ENCODE measurements around the gene IRX4.

Gene IRX4

DNA sequence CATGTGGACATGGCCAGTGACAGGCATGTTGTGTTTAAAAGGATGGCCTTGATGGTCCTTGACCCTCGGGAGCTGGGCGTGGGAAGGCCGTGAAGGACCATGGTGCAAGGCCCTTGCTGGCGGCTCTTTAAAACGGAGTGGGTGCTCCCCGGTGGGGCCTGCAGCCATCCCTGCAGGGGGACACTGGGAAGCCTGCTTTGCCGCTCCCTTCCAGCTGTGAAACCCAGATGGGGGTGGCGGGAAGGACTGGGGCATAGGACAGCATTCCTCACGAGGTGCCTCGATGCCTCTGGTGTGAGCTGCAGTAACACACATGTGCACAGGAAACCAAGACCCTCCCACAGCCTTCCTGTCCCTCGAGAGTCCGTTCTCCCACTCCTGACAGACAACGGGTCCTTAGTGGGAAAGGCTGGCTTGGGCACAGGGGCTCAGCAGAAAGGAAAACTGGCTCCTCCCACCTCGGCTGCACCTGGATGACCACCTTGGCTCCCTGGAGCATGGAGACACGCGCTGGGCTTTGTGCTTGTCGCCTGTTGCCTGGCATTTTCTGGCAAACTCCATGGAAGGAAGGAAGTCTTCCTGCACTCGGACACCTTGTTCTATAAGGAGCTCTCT is 30.3 kb upstream of the IRX4 start:
- no peak for DNase-seq

- no peak for DNase-seq
Observed at GRCh38 chr5:1911773-1912235, 29.1 kb upstream of the IRX4 start.

- DNase-seq = no peak
Observed at GRCh38 chr5:1910861-1911772, 28.4 kb upstream of the IRX4 start.

- DNase-seq = no peak
Observed at GRCh38 chr5:1910081-1910760, 27.5 kb upstream of the IRX4 start.

- no peak for DNase-seq
Observed at GRCh38 chr5:1909346-1909985, 26.7 kb upstream of the IRX4 start.

- DNase-seq = no peak
Observed at GRCh38 chr5:1908931-1909330, 26.2 kb upstream of the IRX4 start.

- DNase-seq = no peak
Observed at GRCh38 chr5:1907616-1908015, 24.9 kb upstream of the IRX4 start.

DNA sequence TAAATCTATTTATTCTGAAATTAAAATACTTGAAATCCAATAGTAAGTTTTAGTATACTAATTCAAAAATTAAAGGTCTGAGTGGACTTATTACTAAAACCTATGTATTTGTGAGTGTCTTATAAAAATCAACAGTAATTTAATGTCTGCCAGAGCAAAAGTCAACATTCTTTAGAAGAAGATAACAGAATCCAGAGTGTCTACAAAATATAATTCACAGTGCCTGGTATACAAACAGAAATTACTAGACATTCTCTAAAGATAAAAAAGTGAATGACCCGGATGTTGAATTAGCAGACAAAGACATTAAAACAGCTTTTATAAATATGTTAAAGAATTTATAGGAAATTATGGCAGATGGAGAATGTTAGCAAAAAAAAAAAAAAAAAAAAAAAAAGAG is 22.4 kb upstream of the IRX4 start:
- DNase-seq = no peak

- no peak for DNase-seq
Observed at GRCh38 chr5:1901983-1902382, 19.3 kb upstream of the IRX4 start.

- DNase-seq = no peak
Observed at GRCh38 chr5:1901061-1901460, 18.3 kb upstream of the IRX4 start.

GRCh38 chr5:1899201-1899600 is 16.5 kb upstream of the IRX4 start:
- DNase-seq = no peak

DNA sequence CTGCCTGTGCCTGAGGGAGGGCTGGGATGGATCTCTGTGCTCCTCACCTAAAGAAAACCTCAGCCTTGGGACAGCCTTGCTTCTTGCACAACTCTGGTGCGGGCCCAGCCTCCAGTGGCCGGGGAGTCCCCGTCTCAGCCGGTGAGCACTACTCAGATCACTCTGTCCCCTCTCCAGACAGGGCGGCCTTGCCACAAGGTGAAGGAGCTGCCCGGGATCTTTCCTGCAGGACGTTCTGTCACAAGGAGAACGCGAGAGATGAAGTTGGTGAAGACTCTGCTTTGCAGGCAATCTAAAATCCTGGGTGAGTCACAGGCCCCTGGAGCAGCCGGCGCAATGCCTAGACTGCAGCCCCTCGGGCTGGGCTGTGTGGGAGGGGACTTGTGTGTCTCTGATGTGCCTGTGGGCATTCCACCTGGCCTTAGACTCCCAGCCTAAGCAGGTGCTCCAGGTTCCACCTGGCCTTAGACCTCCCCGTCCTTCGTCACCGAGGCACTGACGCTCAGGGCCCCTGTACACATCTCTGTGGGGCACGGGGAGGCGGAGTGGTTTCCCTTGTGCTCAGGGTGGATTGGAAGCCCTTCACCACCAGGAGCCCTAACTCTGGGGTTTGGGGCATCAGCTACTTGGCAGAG is 15.2 kb upstream of the IRX4 start:
- no peak for DNase-seq

DNA sequence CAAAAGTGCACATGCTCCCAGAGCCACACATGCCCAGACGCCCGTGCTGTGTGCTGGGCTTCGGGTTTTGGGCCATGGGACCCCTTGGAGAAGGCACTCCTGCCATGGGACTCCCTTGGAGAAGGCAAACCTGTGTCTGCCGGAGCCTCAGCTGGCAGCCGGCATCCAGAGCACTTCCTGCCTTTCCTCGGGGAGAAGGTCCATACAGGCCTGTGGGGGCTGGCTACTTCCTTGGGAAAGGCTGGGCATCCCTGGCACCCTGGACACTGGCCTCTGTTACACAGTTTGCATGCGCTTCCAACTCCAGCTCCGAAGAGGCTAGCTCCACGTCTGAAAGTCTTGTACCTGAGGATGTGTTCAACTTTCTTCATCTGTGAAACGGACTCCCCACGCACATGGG is 14.7 kb upstream of the IRX4 start:
- no peak for DNase-seq

- DNase-seq = no peak
Observed at GRCh38 chr5:1896602-1897376, 14.1 kb upstream of the IRX4 start.

DNA sequence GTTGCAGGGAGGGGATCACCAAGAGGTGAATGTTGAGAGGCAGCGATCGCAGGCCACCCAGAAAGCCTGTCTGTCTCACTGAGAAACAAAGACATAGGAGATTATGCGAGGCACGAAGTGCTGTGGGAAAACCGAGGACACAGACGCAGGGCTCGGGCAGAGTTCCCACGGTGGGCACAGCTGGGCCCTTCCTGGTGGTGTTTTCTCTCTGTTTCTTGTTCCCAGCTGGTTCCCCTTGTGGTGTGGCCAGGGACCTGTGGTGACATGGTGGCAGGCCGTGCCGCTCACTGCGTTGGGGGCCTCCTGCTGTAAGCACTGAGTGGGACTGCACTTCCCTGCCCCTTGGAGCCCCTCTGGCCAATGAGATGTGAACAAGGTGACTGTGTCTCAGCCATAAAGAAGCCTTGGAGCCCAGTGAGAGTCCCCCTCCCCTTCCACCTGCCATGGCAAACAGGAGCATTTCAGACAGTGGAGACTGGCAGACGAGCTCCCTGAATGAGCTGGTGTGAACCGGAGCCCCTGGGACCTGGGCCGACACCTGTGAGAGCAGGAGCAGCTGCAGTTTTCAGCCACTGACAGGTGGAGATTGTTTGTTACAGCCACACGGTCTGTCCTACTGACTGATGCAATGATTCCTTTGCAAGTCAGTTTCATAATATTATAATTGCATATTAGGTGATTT is 13.2 kb upstream of the IRX4 start:
- no peak for DNase-seq

GRCh38 chr5:1894243-1894642 is 11.5 kb upstream of the IRX4 start:
- no peak for DNase-seq

DNA sequence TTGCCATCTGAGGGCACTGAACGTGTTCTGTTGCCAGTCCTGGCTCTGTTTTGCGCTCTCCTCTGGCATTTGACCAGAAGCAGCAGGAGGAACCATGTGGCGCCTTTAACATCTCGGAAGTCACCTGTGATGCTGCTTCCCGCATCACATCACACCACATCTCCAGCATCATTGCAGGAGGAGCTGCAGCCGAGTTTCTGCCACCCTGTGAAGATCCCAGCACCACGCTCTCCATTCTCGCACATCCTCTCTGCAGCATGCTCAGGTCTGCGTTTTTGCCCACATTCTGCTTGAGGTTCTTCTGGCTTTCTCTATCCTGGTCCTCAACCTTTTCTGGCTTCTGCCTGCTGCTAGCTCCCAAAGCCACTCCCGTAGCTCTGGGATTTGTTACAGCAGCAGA is 11.0 kb upstream of the IRX4 start:
- DNase-seq = no peak

- no peak for DNase-seq
Observed at GRCh38 chr5:1892685-1893445, 10.1 kb upstream of the IRX4 start.

DNA sequence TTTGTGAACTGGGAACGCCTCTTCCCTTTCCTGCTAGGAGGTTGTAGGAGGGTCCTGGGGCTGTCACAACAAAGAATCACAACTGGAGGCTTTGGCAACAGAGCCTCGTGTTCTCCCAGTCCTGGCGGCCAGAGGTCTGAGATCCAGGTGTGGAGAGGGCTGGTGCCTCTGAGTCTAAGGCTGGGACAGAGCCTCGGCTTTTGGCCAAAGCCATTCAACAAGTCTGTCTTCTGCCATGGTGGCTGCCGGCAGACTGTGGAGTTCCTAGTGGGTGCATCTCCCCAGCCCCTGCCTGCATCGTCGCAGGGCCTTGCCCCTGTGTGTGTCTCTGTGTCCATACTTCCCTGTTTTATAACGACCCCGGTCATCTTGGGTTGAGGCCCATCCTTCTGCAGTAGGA is 9.5 kb upstream of the IRX4 start:
- no peak for DNase-seq

DNA sequence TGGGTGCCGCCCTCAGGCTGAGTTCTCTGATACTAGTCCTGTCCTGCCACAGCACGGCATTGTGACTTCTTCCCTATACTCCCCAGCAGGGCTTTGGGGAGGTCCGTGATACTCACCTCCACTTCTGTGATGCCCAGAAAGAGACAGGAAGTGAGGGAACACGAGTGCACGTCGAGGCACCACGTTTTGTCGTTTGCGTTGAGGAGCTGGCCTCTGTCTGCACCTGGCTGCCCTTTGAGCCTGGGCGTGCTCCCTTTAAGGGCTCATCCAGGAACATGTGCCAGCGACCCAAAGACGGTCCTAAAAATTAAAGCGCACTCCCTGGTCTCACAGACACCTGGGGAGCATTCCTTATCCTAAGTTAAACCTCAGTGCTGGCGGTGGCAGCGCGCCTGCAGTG is 8.7 kb upstream of the IRX4 start:
- DNase-seq = no peak

DNA sequence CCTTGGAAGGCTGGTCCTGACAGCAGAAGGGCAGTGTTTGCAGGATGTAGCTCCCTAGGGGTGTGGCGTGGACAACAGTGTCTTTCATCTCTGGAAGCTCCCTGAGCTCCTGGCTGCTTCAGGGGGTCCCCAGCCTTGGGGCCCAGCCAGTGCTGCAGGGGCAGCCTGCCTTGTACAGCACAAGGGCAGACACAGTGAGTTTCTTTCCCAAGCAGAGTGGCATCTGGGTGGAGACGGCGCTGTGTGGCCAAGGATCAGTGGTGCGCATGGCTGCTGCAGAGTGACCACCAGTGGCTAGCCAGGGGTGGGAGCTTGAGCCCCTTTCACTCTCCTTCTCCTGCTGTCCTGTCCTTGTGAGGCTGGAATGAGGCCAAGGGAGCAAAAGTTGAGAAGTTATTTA is 7.6 kb upstream of the IRX4 start:
- no peak for DNase-seq

All from activated CD4-positive, alpha-beta T cell treated with anti-CD3 and anti-CD28 coated beads, Interleukin-2, amount 50 U/mL, for 16 hours (primary cell).